GM18498 (cell line): Measurements from ENCODE around the gene HSD17B14.
"Not testable (repeated sequence)": the region's sequence is repeated elsewhere in the genome, so short reads cannot be mapped to it uniquely, and the experiment has no call there.

Source experiments
- ATAC-seq: cut with Tn5 transposase; IDR thresholded peaks from one replicate; pipeline ENCODE4 v1.9.1; 2021; ENCODE audit warnings: mild to moderate bottlenecking, moderate library complexity; ENCODE audit not compliant: unreplicated experiment

HSD17B14 gene

DNA sequence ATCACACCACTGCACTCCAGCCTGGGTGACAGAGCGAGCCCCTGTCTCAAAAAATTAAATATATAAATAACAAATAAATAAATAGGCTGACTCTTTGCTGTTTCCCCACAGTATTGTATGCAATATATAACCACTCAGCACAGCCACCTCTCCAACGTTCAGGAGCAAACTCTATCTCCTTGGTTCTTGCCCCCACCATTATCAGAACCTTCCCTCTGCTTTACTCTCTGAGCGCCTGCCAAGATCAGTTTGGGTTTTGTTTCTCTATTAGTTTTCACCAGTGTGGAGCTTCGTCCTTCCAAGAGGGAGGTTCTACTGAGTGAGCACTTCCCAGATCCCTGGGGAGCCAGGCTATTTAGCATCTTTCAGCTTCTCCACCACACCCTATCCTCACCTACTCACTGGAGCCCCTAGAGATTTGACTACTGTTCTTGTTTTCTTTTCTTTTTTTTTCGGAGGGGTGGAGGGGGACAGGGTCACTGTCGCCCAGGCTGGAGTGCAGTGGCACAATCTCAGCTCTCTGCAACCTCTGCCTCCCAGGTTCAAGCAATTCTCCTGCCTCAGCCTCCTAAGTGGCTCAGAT is 68.0 kb downstream of the HSD17B14 start:
- ATAC-seq: not testable (repeated sequence)

DNA sequence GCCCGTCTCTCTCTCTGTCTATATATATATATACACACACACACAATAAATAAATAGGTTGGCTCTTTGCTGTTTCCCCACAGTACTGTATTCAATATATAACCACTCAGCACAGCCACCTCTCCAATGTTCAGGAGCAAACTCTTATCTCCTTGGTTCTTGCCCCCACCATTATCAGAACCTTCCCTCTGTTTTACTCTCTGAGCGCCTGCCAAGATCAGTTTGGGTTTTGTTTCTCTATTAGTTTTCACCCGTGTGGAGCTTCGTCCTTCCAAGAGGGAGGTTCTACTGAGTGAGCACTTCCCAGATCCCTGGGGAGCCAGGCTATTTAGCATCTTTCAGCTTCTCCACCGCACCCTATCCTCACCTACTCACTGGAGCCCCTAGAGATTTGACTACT is 70.5 kb downstream of the HSD17B14 start:
- ATAC-seq: not testable (repeated sequence)
